ENCODE measurements around the gene GRAP.
"Not testable (repeated sequence)": the region's sequence is repeated elsewhere in the genome, so short reads cannot be mapped to it uniquely, and the experiment has no call there.

Gene GRAP

GRCh38 chr17:19024101-19025078, 22.4 kb downstream of the GRAP start:
- no peak overlapping the region for H3K4me3 ChIP-seq (ENCODE audit: low read depth, low read length)
- TF ChIP-seq CTCF (IDR thresholded peaks at IDR 0.05; ENCODE audit: control insufficient read depth, extremely low read depth, insufficient read depth), result no peak
- DNase-seq (ENCODE audit: low read depth), result no peak

DNA sequence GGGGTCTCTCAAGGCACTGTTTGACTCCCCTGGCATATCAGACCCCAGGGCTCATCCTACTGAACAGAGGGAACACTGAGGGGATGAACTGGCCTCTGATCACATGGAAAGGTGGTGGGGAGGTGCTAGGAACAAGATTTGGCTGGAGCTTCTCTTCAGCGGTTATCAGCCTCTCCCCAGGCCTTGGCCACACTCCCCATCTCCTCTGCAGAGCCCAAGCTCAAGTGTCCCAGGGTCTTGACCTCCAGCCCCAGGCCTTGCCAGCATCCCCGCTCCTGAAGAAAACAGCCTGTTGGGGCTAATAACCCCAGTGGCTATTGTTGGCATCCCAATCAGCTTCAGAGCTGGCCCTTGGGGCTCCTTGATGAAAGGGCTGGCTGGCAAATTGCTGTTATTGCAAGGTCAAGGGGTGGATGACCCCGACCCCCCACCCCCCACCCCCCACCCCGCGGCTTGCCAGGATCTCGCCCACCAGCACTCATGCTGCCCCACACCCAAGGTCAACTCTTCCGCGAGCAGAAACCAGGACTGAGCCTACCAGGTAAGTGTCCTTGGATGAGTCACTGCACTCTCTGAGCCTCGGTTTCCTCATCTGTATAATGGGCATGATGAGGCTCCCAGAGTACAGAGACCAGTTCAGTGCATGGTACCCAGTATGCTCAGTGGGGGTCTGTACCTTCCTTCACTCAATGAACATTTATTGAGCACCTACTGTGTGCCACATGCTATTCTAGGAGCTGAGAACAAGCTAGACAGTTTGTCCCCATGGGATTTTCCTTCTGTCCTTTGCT, 23.4 kb downstream of the GRAP start:
- no peak overlapping the region for H3K4me3 ChIP-seq (ENCODE audit: low read depth, low read length)
- no peak for TF ChIP-seq CTCF (IDR thresholded peaks at IDR 0.05; ENCODE audit: control insufficient read depth, extremely low read depth, insufficient read depth)
- no peak for DNase-seq (ENCODE audit: low read depth)

GRCh38 chr17:19022747-19023146, 24.0 kb downstream of the GRAP start:
- no peak for TF ChIP-seq CTCF (IDR thresholded peaks at IDR 0.05; ENCODE audit: control insufficient read depth, extremely low read depth, insufficient read depth)
- H3K4me3 ChIP-seq (ENCODE audit: low read depth, low read length), result no peak overlapping the region
- DNase-seq (ENCODE audit: low read depth), result no peak

DNA sequence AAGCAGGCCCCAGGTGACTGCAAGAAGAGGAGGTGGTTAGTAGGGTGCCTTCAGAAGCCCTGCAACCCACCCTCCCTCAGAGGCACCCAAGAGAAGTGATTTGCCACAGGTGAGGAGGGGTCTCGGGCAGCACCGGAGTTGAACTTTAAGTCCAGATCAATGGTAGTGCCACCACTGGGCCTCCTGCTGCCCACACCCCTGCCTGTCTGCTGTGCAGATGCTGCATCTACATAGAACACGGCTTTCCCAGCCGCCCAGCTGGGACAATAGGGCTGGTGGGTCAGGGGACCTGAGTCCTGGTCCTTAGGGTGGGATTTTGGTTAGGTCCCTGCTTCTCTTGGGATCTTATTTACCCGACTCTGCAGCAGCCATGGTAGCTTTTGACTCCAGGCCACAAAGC, 24.6 kb downstream of the GRAP start:
- no peak for DNase-seq (ENCODE audit: low read depth)
- no peak overlapping the region for H3K4me3 ChIP-seq (ENCODE audit: low read depth, low read length)
- no peak for TF ChIP-seq CTCF (IDR thresholded peaks at IDR 0.05; ENCODE audit: control insufficient read depth, extremely low read depth, insufficient read depth)

GRCh38 chr17:19021622-19022083, 25.1 kb downstream of the GRAP start:
- TF ChIP-seq CTCF (IDR thresholded peaks at IDR 0.05; ENCODE audit: control insufficient read depth, extremely low read depth, insufficient read depth), result no peak
- DNase-seq (ENCODE audit: low read depth), result no peak
- H3K4me3 ChIP-seq (ENCODE audit: low read depth, low read length), result no peak overlapping the region

GRCh38 chr17:19021011-19021621, 25.6 kb downstream of the GRAP start:
- not testable (repeated sequence) for H3K4me3 ChIP-seq (ENCODE audit: low read depth, low read length); DNase-seq (ENCODE audit: low read depth)

- no peak for DNase-seq (ENCODE audit: low read depth)
- no peak overlapping the region for H3K4me3 ChIP-seq (ENCODE audit: low read depth, low read length)
- no peak for TF ChIP-seq CTCF (IDR thresholded peaks at IDR 0.05; ENCODE audit: control insufficient read depth, extremely low read depth, insufficient read depth)
Observed at GRCh38 chr17:19020016-19020415, 26.7 kb downstream of the GRAP start.
